ENCODE data around the gene TAF13. TPM values are rescaled to one million over a fixed set of nuclear protein-coding genes. Genes with fewer than 3 reads are reported as not detected.
A peak's percentile ranks its signal among the peaks of the same experiment; 100 is the strongest.
"Not testable (repeated sequence)": the region's sequence is repeated elsewhere in the genome, so short reads cannot be mapped to it uniquely, and the experiment has no call there.

The TAF13 gene
- total RNA-seq, 1 donor from 2014 or later, result 39.9 TPM

GRCh38 chr1:109056064-109056463 lies 19.7 kb downstream of the TAF13 start:
- no peak for DNase-seq (ENCODE audit: low spot score)
- intact Hi-C loops (cut with DNase I), result no loop called here
- no peak for ATAC-seq

GRCh38 chr1:109052145-109052544 lies 23.7 kb downstream of the TAF13 start:
- ATAC-seq; intact Hi-C loops (cut with DNase I): not testable (repeated sequence)
- DNase-seq (ENCODE audit: low spot score), result peak; percentile 14

GRCh38 chr1:109050228-109050995 lies 25.4 kb downstream of the TAF13 start:
- ATAC-seq (no peak), DNase-seq (ENCODE audit: low spot score) (peak; percentile 2)
- intact Hi-C loops (cut with DNase I), result no loop called here

GRCh38 chr1:109048335-109048734 lies 27.5 kb downstream of the TAF13 start:
- intact Hi-C loops (cut with DNase I), result no loop called here
- ATAC-seq (no peak), DNase-seq (ENCODE audit: low spot score) (no peak)

- DNase-seq (ENCODE audit: low spot score) (no peak), ATAC-seq (no peak)
- intact Hi-C loops (cut with DNase I), result no loop called here
Measured at GRCh38 chr1:109047339-109047738, 28.5 kb downstream of the TAF13 start.

- DNase-seq (ENCODE audit: low spot score) (no peak), ATAC-seq (no peak)
- intact Hi-C loops (cut with DNase I), result no loop called here
Measured at GRCh38 chr1:109046671-109047070, 29.1 kb downstream of the TAF13 start.

GRCh38 chr1:109045595-109045994 lies 30.2 kb downstream of the TAF13 start:
- intact Hi-C loops (cut with DNase I), result no loop called here
- no peak for DNase-seq (ENCODE audit: low spot score)
- no peak for ATAC-seq

- intact Hi-C loops (cut with DNase I), result no loop called here
- peak; percentile 96 for ATAC-seq
- peak; percentile 95 for DNase-seq (ENCODE audit: low spot score)
Measured at GRCh38 chr1:109041621-109042468, 34.0 kb downstream of the TAF13 start, which contains the start of gene WDR47. WDR47 (minus strand) TSS chr1:109042102; CDS start chr1:109023512, 18,590 bp downstream.

- ATAC-seq (peak; percentile 52), DNase-seq (ENCODE audit: low spot score) (peak; percentile 66)
- intact Hi-C loops (cut with DNase I), result no loop called here
Measured at GRCh38 chr1:109040989-109041620, 34.7 kb downstream of the TAF13 start.

- no peak for ATAC-seq
- intact Hi-C loops (cut with DNase I), result no loop called here
Measured at GRCh38 chr1:109040627-109040988, 35.2 kb downstream of the TAF13 start.

GRCh38 chr1:109034382-109034781 lies 41.4 kb downstream of the TAF13 start:
- ATAC-seq (no peak), DNase-seq (ENCODE audit: low spot score) (no peak)
- intact Hi-C loops (cut with DNase I), result no loop called here

More at GRCh38 chr1:109040627-109040988, 35.2 kb downstream of the TAF13 start:
- DNase-seq (ENCODE audit: low spot score), result no peak

GRCh38 chr1:109029493-109029892 lies 46.3 kb downstream of the TAF13 start:
- intact Hi-C loops (cut with DNase I); DNase-seq (ENCODE audit: low spot score); ATAC-seq: not testable (repeated sequence)

GRCh38 chr1:109027841-109028240 lies 48.0 kb downstream of the TAF13 start:
- intact Hi-C loops (cut with DNase I), result no loop called here
- ATAC-seq (no peak), DNase-seq (ENCODE audit: low spot score) (no peak)

GRCh38 chr1:109025694-109026093 lies 50.1 kb downstream of the TAF13 start:
- DNase-seq (ENCODE audit: low spot score) (no peak), ATAC-seq (no peak)
- intact Hi-C loops (cut with DNase I), result no loop called here

- intact Hi-C loops (cut with DNase I), result no loop called here
Measured at GRCh38 chr1:109024646-109025045, 51.2 kb downstream of the TAF13 start.

GRCh38 chr1:109020693-109021257 lies 55.0 kb downstream of the TAF13 start:
- intact Hi-C loops (cut with DNase I), result no loop called here
- no peak for ATAC-seq
- DNase-seq (ENCODE audit: low spot score), result no peak

More at GRCh38 chr1:109024646-109025045, 51.2 kb downstream of the TAF13 start:
- DNase-seq (ENCODE audit: low spot score), result no peak
- ATAC-seq, result no peak

GRCh38 chr1:109017719-109018118 lies 58.1 kb downstream of the TAF13 start:
- ATAC-seq; intact Hi-C loops (cut with DNase I); DNase-seq (ENCODE audit: low spot score): not testable (repeated sequence)

GRCh38 chr1:109017134-109017533 lies 58.7 kb downstream of the TAF13 start:
- DNase-seq (ENCODE audit: low spot score), result no peak
- intact Hi-C loops (cut with DNase I), result no loop called here
- no peak for ATAC-seq
